Activated naive CD8-positive, alpha-beta T cell (primary cell): ENCODE results near the gene LGI2.

Experiments
- H3K27ac Mint-ChIP-seq: one replicate; pipeline ENCODE4 v1.8.0; 2021; ENCODE audit warnings: mixed read lengths
- H3K27me3 Mint-ChIP-seq: one replicate; pipeline ENCODE4 v1.8.0; 2021; ENCODE audit warnings: mixed read lengths
- H3K36me3 Mint-ChIP-seq: one replicate; pipeline ENCODE4 v1.8.0; 2021; ENCODE audit warnings: mixed read lengths
- H3K4me1 Mint-ChIP-seq: one replicate; pipeline ENCODE4 v1.8.0; 2021; ENCODE audit warnings: low read depth, mixed read lengths
- H3K4me3 Mint-ChIP-seq: one replicate; pipeline ENCODE4 v1.8.0; 2021; ENCODE audit warnings: mild to moderate bottlenecking, mixed read lengths
- H3K9me3 Mint-ChIP-seq: one replicate; pipeline ENCODE4 v1.8.0; 2021; ENCODE audit warnings: low read depth, mixed read lengths

The LGI2 gene

DNA sequence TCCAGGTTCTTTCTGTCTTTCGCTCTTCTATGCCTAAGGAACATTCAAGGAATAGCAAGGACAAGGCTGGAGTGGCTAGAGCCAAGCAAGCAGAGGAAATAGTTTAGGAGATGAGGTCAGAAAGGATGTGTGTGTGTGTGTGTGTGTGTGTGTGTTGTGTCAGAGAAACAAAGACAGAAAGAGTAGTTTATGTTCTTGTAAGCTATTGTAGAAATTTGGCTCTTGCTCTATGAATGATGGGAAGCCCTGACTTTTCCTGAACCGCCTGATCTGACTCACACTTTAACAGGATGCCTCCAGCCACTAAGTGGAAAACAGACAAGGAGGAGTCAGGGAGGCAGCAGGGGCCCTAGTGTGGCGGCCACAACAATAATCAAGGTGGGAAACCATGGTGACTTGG, 39.7 kb downstream of the LGI2 start:
- Mint-ChIP-seq H3K4me3 (no peak overlapping the region), H3K27me3 (no peaks in the 10 kb centered on the region), H3K27ac (no peak overlapping the region), H3K4me1 (no peaks in the 10 kb centered on the region), H3K36me3 (no peaks in the 10 kb centered on the region), H3K9me3 (no peaks in the 10 kb centered on the region)

GRCh38 chr4:24989327-24989726, 41.4 kb downstream of the LGI2 start:
- Mint-ChIP-seq H3K27me3 (no peaks in the 10 kb centered on the region), H3K36me3 (no peaks in the 10 kb centered on the region), H3K9me3 (no peaks in the 10 kb centered on the region), H3K4me1 (no peaks in the 10 kb centered on the region), H3K27ac (no peak overlapping the region), H3K4me3 (no peak overlapping the region)

- Mint-ChIP-seq H3K4me1 (no peaks in the 10 kb centered on the region), H3K27me3 (no peaks in the 10 kb centered on the region), H3K36me3 (no peaks in the 10 kb centered on the region), H3K27ac (no peak overlapping the region), H3K4me3 (no peak overlapping the region), H3K9me3 (no peaks in the 10 kb centered on the region)
Measured at GRCh38 chr4:24988776-24989175, 42.0 kb downstream of the LGI2 start.

DNA sequence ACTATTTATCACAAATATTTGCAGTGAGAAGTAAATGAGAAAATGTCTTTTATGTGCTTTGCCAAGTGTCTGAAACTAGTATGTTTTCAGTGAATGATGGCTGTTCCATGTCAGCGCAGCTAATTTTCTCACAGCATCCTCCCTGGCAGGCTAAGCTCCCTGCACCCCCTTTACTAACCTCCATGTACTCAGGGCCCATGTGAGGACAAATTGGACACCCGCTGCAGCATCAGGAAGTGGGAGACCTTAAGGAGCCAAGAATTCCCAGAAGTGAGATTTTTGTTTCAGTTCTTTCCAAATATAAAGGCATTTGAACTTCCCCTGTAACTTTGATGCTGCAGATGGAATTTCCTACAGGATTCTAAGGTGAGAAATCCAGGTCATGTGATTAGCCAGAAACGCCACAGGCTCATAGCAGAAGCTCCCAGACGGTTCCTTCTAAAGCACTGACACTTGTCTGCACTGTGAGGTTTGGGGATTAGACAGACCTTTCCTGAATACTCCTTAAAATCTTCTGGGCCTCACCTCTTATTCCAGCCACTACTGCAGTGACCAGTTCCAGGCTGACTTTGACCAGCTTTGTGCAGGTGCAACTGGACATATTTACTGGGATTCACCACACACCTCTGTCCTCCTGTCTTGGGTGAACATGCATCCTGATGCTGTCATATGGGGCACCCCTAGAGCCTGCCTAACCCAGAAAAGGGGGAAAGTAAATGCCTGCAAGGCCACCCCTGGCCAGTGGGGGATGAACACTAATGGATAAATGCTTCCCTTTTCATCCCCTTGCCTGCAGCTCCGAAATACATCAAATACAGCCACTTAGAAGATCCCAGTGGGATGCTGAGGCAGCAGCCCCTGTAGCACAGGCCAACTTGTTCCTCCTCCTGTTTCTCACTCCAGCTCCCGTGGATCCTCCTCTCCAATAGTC, 45.9 kb downstream of the LGI2 start:
- Mint-ChIP-seq H3K27me3 (peaks cover 6% of the 10 kb centered on the region), H3K9me3 (no peaks in the 10 kb centered on the region), H3K27ac (no peak overlapping the region), H3K36me3 (no peaks in the 10 kb centered on the region), H3K4me1 (peaks cover 5% of the 10 kb centered on the region), H3K4me3 (no peak overlapping the region)

DNA sequence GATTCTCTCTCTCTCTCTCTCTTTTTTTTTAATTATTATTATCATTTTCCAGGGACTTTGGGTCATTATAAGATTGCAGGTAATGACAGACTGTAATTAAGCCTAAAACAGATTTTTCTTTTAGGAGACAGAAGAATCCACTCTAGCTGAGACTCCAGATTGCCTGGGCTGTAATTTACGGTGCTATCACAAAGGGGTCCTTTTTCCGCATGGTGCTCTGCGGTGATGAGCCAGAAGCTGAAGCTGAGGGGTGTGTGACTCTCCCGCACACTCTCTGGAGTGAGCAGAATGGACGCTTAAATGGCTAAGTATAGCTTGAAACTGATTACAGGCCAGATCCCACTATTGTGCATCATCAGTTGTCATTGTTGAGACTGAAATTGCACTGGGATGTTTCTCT, 50.0 kb downstream of the LGI2 start:
- peaks cover 22% of the 10 kb centered on the region for H3K27me3 Mint-ChIP-seq
- peaks cover 7% of the 10 kb centered on the region for H3K4me1 Mint-ChIP-seq
- no peak overlapping the region for H3K27ac Mint-ChIP-seq
- no peak overlapping the region for H3K4me3 Mint-ChIP-seq
- no peaks in the 10 kb centered on the region for H3K36me3 Mint-ChIP-seq
- H3K9me3 Mint-ChIP-seq: no peaks in the 10 kb centered on the region

- peak overlapping the region; percentile 64 for H3K4me3 Mint-ChIP-seq
- H3K4me1 Mint-ChIP-seq: peaks cover 7% of the 10 kb centered on the region
- H3K9me3 Mint-ChIP-seq: no peaks in the 10 kb centered on the region
- H3K27me3 Mint-ChIP-seq: peaks cover 22% of the 10 kb centered on the region
- H3K27ac Mint-ChIP-seq: no peak overlapping the region
- H3K36me3 Mint-ChIP-seq: no peaks in the 10 kb centered on the region
Measured at GRCh38 chr4:24980064-24980690, 50.6 kb downstream of the LGI2 start.

DNA sequence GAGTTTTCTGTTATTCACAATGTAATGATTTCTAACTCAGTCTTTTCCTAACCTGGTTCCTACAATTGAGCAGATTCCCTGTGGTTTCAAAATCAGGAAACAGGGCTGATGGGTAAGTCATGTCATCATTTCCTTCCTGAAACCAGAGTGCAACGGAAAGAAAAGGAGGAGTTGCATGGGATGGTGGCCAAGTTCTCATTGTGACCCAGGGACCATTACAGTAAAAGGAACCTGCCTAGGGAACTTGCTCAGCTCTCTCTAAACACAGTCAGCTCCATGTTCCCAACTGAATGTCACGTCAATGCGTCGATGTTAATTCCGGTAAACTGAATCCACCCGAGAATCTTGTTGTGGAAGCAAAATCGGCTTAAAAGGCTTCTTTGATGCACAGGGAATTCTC, 51.2 kb downstream of the LGI2 start:
- Mint-ChIP-seq H3K4me1 (peaks cover 7% of the 10 kb centered on the region), H3K36me3 (no peaks in the 10 kb centered on the region), H3K27me3 (peaks cover 25% of the 10 kb centered on the region), H3K9me3 (no peaks in the 10 kb centered on the region), H3K27ac (no peak overlapping the region), H3K4me3 (peak overlapping the region; percentile 33)

DNA sequence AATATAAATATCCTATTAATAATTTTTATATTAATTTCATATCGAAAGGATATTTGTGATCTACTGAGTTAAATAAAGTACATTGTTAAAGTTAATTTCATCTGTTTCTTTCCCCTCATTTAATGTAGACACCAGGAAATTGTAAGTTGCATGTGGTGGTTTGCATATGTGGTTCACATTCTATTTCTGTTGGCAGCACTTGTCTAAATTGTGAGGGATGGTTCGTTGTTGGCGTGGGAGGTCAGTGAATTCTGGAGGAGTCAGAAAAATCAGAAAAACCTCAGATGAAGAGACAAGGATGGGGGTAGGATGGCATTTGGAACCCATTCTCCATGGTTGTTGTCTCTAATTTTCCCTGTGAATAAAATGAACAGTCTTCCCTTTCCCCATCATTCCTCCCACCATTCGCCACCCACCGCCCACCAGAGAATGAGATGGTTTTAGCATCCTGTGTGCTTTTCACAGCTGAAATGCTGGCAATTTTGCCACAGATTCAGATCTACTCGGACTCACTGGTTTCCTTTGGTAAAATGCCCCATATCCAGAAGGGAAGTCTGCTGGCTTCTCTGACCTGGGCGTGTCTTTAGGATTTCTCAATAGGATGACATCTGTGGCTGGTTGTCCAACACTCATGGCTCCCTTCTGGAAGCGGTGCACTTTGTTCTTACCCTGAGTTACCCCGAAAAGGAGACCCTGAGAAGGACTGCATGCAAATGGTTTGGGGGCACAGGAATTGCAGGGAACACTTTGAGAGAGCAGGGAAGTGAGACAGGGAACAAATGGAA, 52.3 kb downstream of the LGI2 start:
- Mint-ChIP-seq H3K4me3 (no peak overlapping the region), H3K9me3 (no peaks in the 10 kb centered on the region), H3K4me1 (peaks cover 7% of the 10 kb centered on the region), H3K27ac (no peak overlapping the region), H3K27me3 (peaks cover 25% of the 10 kb centered on the region), H3K36me3 (no peaks in the 10 kb centered on the region)

DNA sequence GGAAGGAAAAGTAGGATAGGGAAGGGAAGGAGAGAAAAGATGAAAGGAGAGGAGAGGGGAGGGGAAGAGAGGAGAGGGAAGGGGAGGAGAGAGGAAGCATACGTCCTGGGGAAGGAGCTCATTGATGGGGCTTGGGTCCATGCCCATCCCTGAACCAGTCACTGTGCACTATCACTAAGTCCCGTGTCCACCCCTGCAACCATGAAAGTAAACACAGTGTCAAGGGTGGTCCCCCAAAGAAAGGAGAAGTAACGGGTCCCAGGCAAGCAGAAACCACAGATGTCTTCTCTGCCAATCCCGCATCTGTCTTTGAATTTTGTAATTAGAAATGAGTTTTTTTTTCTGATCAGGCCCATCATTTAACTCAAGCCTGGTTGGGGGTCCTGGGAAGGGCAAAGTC, 55.2 kb downstream of the LGI2 start:
- Mint-ChIP-seq H3K27me3 (peaks cover 27% of the 10 kb centered on the region), H3K27ac (no peak overlapping the region), H3K4me1 (peaks cover 7% of the 10 kb centered on the region), H3K9me3 (no peaks in the 10 kb centered on the region), H3K4me3 (no peak overlapping the region), H3K36me3 (no peaks in the 10 kb centered on the region)

DNA sequence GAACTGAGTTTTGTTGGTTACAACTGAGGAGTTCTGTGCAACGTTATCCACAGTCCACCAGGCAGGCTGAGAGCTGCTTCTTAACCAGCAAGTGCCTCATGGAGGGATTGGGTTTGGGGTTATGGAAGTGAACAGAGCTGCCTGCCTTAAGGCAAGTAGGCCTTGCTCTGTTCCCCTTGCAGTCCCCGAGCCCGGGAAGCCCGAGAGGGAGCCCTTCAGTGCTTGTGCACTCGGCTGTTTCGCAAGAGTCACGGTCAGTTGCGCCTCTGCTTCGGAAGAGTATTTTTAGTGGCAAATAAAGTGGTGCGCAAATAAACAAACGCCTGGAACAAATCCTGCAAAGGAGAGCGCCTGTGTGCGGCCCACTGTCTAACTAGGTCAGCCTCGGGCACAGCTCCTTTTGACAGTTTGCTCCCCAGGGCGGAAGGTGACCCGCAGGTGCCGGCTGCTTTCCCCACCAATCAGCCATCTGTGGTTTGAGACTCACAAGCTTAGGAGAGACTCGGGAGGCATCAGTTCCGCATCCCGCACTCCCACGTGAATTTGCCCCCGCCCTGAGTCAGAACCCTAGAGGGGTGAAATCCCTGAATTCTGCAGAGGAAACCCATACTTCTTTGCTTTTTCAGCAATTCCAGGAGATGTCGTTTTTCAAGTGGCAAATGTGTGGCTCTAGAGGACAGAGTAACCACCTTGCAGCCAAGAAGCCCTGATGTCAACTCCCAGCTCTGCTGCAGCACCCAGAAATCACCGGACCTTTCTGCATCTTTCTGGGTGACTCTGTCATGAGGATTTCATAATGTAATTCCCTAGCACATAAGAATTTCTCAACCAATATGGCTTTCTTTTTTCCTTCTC, 56.8 kb downstream of the LGI2 start:
- H3K4me1 Mint-ChIP-seq: no peaks in the 10 kb centered on the region
- no peaks in the 10 kb centered on the region for H3K9me3 Mint-ChIP-seq
- H3K36me3 Mint-ChIP-seq: no peaks in the 10 kb centered on the region
- no peak overlapping the region for H3K27ac Mint-ChIP-seq
- H3K27me3 Mint-ChIP-seq: peaks cover 19% of the 10 kb centered on the region
- H3K4me3 Mint-ChIP-seq: no peak overlapping the region

DNA sequence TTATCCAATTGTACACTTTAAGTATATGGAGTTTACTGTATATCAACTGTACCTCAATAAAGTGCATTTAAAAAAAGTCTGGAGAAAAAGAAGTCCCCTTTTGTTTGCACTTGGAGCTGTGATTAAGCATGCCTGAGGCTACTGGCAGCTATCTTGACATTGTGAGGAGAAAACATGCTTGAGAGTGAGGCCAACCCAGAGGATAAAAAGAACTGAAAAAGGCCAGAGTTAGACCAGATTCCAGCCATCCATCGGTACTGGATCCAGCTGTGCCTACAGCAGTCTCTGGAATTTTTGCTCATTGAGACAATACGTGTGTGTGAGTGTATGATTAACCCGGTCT, 57.4 kb downstream of the LGI2 start:
- Mint-ChIP-seq H3K9me3 (no peaks in the 10 kb centered on the region), H3K4me1 (no peaks in the 10 kb centered on the region), H3K27me3 (peaks cover 15% of the 10 kb centered on the region), H3K4me3 (no peak overlapping the region), H3K36me3 (no peaks in the 10 kb centered on the region), H3K27ac (no peak overlapping the region)

GRCh38 chr4:24971192-24971591, 59.6 kb downstream of the LGI2 start:
- H3K4me3 Mint-ChIP-seq: no peak overlapping the region
- H3K36me3 Mint-ChIP-seq: no peaks in the 10 kb centered on the region
- peaks cover 7% of the 10 kb centered on the region for H3K27me3 Mint-ChIP-seq

GRCh38 chr4:24970635-24971034, 60.1 kb downstream of the LGI2 start:
- no peaks in the 10 kb centered on the region for H3K4me1 Mint-ChIP-seq
- no peaks in the 10 kb centered on the region for H3K36me3 Mint-ChIP-seq
- no peaks in the 10 kb centered on the region for H3K9me3 Mint-ChIP-seq
- H3K4me3 Mint-ChIP-seq: no peak overlapping the region
- peaks cover 7% of the 10 kb centered on the region for H3K27me3 Mint-ChIP-seq
- H3K27ac Mint-ChIP-seq: no peak overlapping the region

More at GRCh38 chr4:24971192-24971591, 59.6 kb downstream of the LGI2 start:
- no peaks in the 10 kb centered on the region for H3K9me3 Mint-ChIP-seq
- no peaks in the 10 kb centered on the region for H3K4me1 Mint-ChIP-seq
- H3K27ac Mint-ChIP-seq: no peak overlapping the region

- Mint-ChIP-seq H3K36me3 (no peaks in the 10 kb centered on the region), H3K27me3 (peaks cover 7% of the 10 kb centered on the region), H3K4me3 (no peak overlapping the region), H3K27ac (no peak overlapping the region), H3K4me1 (no peaks in the 10 kb centered on the region), H3K9me3 (no peaks in the 10 kb centered on the region)
Measured at GRCh38 chr4:24970191-24970590, 60.6 kb downstream of the LGI2 start.
